Stimulated activated CD8-positive, alpha-beta memory T cell treated with anti-CD3 and anti-CD28 coated beads, Interleukin-4, amount 100 ng/mL, for 24 hours (primary cell): ENCODE data around the gene ZFR.
"Not testable (repeated sequence)": the region's sequence is repeated elsewhere in the genome, so short reads cannot be mapped to it uniquely, and the experiment has no call there.

Source experiments
- DNase-seq: peaks from one replicate; pipeline ENCODE4 v3.0.0-alpha.2; 2020; ENCODE audit warnings: low read depth

The ZFR gene

GRCh38 chr5:32357658-32358057 is 86.9 kb downstream of the ZFR start:
- no peak for DNase-seq

GRCh38 chr5:32355686-32356085 is 88.9 kb downstream of the ZFR start:
- no peak for DNase-seq

GRCh38 chr5:32353420-32353819 is 91.1 kb downstream of the ZFR start:
- no peak for DNase-seq

DNA sequence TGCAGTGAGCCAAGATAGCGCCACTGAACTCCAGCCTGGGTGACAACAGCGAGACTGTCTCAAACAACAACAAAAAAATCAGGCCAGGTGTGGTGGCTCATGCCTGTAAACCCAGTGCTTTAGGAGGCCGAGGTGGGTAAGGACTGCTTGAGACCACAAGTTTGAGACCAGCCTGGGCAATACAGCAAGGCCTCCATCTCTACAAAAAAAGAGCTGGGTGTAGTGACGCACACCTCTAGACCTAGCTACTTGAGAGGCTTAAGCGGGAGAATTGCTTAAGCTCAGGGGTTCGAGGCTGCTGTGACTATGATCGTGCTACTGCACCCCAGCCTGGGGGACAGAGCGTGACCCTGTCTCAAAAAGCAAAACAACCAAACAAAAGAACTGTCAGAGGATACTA is 91.9 kb downstream of the ZFR start:
- no peak for DNase-seq

DNA sequence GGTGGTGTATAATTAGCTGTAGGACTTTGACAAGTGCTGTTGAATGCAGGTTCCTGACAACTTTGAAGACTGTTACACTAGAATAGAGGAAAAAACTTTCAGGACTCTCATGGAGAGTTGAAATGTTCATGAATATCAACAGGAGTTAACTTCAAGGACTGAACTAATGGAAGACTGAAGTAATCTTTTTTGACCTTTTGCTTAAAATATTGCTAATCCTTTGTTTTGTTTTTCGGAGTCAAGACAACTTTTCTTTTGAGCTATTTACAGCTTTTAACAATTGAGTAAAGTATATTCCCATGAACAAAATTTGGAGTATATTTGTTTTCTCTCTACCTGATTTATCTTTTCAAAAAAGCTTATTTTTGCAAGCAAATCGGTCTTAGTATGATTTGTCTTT is 97.7 kb downstream of the ZFR start:
- no peak for DNase-seq

DNA sequence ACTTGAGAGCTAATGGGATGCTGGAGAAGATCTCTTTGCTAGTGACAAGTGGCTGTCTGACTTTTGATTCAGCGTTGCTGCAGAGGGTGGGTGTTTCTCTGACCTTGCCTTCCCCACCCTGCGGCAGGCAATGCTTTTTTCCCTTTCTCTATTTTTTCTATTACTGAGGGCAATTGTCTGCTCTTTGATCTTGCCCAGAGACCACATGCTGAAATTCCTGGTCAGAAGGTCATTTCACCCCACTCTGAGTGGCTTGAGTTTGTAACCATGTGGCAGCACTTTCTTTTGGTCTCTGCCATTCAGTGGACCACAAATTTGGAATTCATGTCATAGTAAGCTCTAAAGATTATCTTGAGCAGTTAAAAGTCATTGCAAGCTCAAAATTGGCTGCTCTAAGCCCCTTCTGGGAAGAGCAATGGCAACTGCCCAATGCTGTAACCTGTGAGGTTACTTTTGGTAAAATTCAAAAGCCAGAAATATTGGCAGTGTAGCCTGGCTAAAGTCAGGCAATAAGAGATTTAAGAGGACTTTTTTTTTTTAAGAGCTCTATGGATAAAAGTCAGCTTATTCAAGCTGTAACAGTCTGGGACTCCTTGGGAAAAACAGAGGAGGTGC is 101.4 kb downstream of the ZFR start:
- no peak for DNase-seq

- DNase-seq: no peak
Measured at GRCh38 chr5:32342656-32343055, 101.9 kb downstream of the ZFR start.

GRCh38 chr5:32339878-32340277 is 104.7 kb downstream of the ZFR start:
- DNase-seq: no peak

DNA sequence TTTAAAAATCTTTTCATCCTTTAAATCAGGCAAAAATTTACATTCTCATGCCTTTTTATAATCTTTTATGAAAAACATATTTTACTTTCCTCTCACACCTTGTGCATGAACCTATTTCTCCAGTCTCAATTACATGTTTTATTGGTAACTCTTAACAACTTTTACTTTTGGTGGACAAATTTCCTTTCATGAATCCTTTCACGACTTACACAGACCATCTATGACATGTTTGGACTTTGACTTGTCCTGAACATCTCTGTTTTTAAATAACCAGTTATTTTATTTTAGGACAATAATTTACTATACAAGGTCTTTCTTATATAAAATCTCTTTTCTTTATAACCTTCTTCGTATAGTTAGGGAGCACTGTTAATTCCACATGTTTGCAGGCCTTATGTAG is 105.3 kb downstream of the ZFR start:
- no peak for DNase-seq

DNA sequence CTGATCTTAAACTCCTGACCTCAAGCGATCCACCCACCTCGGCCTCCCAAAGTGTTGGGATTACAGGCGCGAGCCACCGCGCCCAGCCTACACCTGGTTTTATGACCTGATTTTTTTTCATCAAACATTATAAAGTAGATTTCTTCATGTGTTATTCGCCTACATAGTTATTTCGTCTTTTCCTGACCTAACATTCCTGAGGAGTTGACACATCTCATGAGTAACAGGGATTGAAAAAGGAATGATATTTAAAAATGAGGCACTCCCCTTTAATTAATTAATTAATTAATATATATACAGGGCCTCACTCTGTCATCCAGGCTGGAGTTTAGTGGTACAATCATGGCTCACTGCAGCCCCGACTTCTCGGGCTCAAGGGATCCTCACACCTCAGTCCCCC is 111.6 kb downstream of the ZFR start:
- DNase-seq: no peak

GRCh38 chr5:32332361-32332760 is 112.2 kb downstream of the ZFR start:
- DNase-seq: no peak

DNA sequence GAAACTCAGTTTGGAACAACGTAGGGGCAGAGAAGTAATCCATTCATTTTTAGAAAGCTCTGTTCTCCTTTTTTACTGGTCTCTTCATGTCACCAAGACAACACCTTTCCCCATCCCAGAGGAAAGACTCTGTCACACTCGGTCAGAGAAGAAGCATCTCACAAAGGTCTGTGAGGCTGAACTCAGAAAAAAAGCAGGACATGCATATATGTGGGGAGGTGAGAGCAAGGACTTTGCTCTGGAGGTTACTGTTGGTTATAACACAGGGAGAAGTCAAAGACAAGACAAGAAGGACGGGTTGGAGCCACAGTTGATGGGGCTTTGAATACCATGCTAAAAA is 112.6 kb downstream of the ZFR start:
- no peak for DNase-seq

DNA sequence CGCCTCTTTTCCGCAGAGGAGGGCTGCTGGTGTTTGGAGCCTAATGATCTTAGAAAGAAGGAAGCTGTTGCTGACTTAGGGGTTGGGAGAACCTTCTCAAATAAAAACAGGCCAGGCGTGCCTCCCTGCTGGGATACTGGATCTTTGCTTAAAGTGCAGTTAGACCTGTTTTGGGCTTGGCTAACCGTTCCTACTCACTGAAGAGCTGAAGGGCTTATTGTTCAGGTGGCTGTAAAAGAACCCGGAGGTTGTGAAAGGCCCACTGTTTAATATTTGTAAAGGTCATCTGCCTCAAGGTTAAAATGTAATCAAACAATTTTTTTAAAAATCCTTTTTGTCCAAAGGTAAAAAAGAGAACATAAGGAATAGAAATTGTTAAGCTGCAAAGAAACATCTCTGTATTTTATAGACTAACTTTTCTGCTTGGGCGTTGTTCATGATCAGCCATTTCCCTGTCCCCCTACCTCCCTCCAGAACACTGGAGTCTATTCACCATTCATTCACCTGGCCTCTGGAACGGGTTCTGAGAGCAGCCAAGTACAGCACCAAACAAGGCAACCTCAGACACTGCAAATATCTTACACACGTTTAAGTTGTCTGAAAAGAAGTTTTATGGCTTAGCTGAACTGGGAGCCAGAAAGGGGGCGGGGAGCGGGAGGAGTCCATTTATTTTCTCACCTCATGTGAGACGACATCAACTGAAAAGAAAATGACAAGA is 113.2 kb downstream of the ZFR start:
- no peak for DNase-seq

DNA sequence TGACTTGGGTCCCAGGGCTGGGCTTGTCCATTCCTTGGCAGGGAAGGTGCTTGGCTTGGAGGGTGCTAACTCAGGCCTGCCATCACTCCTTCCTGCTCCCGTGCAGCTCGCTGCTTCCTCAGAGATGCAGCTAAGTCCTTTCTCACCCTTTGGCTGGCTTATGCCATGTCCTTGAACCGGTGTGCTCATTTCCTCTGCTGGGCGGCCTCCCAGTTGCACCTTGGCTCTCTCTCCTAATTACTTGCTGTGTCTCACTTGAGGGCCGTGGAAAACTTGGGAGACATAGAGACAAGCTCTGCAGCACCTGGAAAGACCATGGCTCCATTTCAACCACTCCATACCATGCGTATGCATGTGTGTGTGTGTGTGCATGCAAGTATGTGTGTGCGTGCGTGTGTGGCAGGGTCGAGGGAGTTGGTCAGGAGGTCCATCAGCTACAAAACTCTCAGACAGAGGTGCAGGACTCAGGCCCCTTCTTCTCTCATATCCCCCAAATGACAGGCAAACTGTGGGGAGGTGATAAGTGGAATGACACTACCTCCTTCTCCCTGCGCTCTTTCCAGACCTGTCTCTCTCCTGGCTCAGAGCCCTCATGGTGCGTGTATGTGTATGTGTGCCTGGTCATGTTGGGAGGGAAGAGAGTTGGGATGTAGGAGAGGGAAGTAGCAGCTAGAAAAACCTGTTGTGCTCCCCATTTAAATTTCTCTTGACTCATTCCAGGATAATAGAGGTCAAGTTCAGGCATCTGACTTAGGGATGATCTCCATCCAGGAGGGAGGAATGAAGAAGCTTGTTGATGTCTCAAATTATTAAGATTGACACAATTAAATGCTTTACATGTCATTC is 114.2 kb downstream of the ZFR start:
- DNase-seq: no peak

DNA sequence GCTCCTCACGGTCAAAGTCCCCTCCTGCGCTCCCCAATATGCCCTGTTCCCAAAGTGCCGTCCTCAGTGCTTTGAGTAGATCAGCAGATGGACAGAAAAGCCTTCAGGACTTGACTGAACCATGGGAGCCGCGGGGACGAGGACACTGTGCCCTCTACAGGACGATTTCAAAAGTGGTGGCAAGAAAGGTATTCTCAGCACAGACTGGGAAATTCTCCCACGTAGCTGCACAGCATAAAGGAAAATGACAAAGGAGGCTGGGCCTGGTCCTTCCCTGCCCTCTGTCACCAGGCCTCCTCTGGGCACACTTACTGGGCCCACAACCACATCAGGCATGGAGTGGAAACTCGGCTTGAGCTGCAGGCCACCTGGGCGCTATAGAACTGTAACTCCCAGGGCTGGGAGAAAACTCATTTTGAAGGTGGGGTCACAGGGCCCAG is 115.1 kb downstream of the ZFR start:
- peak; percentile 18 for DNase-seq

DNA sequence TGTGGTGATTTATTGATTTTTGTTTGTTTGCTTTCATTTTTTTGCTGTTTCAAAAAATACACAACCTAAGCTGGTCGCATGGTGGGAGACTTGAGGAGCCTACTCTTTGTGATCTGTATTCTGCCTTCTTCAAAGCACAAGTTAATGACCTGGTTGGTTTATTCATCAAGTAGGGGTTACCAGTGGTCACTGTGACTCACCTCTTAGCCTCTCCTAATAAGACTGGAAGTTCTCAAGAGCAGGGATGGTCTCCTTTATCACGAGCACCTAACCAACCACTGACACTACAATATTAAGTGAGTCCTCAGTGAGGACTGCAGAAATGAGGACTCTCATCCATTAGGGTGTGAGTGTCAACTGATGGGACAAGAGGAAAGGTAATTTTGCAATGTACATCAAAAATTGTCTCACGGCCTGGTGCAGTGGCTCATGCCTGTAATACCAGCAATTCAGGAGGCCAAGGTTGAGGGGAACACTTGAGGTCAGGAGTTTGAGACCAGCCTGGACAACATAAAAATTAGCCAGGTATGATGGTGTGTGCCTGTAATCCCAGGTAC is 118.2 kb downstream of the ZFR start:
- DNase-seq: no peak

- DNase-seq: no peak
Measured at GRCh38 chr5:32325616-32326015, 118.9 kb downstream of the ZFR start.

DNA sequence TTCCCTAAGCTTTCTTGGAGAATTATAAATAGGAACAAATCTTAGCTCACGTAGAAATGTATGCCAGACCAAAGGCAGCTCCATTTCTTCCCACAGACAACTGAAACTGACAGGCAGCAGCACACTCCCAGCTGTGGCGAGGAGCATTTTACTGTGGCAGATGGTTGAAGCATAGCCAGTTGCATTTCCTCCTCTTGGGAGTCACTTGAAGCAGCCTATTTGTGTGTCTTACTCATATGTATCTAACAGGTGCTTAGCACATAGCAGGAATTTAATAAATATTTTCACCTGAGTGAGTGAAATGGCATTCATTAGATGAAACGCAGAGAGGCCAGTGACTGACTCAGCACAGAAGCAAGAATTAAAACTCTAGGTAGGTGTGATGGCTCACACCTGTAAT is 119.5 kb downstream of the ZFR start:
- DNase-seq: no peak

DNA sequence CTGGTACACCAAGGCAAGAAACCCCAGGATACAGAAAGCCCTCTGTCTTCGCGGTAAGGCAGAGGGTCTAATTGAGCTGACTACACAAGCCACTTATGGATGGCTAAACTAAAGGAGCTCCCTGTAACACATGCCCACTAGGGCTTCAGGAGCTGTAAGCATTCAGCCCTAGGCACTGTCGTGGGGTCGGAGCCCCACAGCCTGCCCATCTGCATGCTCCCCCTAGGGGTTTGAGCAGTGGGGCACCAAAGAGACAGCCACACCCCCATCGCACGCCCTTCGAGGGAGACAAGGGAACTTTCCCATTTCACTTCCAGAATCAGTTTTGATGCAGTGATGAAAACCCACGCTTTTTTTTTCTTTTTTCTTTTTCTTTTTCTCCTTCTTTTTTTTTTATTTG is 120.8 kb downstream of the ZFR start:
- DNase-seq: no peak

DNA sequence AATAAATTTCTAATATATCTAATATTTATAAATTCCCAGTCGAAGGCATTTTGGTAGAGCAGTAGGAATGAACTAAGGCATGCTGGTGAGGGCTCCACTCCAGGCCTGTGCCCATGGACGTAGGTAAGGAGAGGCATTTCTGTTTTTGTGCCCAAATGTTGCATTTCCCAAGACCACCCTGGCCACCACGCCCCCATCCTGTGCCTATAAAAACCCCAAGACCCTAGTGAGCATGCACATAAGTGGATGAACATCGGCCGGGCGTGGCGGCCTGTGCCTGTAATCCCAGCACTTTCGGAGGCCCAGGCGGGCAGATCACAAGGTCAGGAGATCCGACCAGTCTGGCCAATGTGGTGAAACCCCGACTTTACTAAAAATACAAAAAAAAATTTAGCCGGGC is 121.7 kb downstream of the ZFR start:
- no peak for DNase-seq

DNA sequence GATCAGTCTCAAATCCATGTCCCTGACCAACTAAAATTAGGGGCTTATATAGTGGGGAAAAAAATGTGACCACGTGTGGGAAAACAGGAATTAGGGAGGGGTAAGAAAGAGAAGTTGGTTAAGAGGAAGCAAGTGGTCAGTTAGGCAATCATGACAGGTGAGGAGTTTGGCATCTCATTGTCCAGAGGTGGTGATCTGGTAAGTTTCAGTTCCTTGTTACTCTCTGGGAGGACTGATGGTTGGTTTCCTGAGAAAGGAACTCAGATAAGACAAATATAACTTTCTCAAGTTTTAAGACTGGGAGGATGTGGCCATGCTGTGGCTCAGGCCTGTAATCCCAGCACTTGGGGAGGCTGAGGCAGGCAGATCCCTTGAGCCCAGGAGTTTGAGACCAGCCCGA is 122.8 kb downstream of the ZFR start:
- DNase-seq: not testable (repeated sequence)

- DNase-seq: no peak
Measured at GRCh38 chr5:32320576-32320975, 124.0 kb downstream of the ZFR start.
